ENCODE results near the gene KCNK5. TPM values are rescaled to one million over a fixed set of nuclear protein-coding genes. Genes with fewer than 3 reads are reported as not detected.
A peak's percentile ranks its signal among the peaks of the same experiment; 100 is the strongest.

KCNK5 gene
- total and polyA plus RNA-seq, 9 of the 15 experiments (the other 6 are each of a cell fraction or from before 2014, with no cell fraction given) = 1.5 to 45.8 (median 25.8) TPM

DNA sequence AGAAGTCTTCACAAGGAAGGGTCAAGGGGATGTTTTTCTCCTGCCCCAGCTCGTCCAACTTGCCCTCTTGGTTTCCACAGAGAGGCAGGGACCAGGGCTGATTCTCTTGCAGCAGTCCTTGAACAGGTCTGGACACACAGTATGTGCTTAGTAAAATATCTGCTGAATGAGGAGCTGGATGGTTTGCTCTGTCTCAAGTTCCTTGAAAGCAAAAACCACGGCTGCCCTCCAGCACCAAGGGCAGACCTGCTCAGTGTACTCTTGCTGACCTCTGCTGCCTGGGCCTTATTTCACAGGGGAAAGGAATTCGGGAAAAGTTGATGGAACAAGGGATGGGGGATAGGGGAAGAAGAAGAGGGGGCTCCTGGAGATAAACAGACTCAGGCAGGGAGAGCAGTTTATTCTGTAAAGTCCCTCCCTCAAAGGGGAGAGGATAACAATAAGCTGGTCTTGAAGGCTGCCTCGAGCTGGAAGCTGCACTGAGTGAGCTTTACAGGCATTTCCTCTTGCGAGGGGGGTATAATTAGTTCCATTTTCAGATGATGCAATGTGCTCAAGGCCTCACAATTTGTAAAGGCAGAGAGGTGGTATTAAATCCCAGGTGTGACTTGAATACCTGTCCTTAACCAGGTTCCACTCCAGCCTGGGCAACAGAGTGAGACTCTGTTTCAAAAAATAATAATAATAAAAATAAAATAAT, 10.3 kb downstream of the KCNK5 start (continued):
- TF ChIP-seq, protein P1, sequence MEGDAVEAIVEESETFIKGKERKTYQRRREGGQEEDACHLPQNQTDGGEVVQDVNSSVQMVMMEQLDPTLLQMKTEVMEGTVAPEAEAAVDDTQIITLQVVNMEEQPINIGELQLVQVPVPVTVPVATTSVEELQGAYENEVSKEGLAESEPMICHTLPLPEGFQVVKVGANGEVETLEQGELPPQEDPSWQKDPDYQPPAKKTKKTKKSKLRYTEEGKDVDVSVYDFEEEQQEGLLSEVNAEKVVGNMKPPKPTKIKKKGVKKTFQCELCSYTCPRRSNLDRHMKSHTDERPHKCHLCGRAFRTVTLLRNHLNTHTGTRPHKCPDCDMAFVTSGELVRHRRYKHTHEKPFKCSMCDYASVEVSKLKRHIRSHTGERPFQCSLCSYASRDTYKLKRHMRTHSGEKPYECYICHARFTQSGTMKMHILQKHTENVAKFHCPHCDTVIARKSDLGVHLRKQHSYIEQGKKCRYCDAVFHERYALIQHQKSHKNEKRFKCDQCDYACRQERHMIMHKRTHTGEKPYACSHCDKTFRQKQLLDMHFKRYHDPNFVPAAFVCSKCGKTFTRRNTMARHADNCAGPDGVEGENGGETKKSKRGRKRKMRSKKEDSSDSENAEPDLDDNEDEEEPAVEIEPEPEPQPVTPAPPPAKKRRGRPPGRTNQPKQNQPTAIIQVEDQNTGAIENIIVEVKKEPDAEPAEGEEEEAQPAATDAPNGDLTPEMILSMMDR (IDR thresholded peaks at IDR 0.05 in 2 of 3, conservative IDR thresholded peaks at IDR 0.05 in 1 of 3; ENCODE audit: insufficient read depth in 2 of 3, low read depth in 1 of 3, low read length in 3 of 3) = peak in 1 of 3 experiments; percentile 22; a peak in 1 of 6 replicates
- TF ChIP-seq PURB (CRISPR knock-in tag; IDR thresholded peaks at IDR 0.05; ENCODE audit: low read depth) (no peak), MEF2D (tag; conservative IDR thresholded peaks at IDR 0.05; ENCODE audit: low read depth) (no peak)

DNA sequence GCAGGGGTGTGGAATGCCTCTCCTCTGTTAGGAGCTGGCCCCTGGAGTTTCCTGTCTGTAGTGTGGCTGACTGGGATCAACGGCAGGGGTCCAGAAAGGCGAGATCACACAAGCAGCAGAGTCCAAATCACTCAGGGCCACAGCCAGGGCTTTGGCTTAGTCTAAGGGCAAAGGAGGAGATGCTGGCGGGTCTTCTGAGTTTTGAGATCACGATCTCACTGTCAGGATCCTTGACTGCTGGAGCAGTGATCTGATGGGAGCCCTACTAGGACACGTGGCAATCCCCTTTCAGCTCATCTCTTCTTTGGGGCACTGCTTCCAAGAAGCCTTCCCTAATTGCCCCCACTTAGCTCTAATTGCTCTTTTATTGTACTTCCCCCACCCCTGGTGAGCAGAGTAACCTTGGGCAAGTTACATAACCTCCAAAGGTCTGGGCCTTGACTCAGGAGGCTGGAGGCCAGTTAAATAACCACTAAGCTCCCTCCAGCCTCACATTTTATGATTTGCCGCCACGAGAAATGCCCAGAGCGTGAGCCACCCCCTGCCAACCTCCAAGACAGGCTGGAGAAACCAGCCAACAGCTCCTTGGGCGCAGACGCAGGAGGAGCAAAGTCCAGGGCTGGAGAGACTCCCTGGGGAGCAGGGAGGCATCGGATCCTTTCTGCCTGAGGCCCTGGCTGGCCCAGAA, 12.0 kb downstream of the KCNK5 start:
- peaks cover 100% of the 10 kb centered on the region for H3K79me2 ChIP-seq (ENCODE audit: control insufficient read depth, insufficient read depth, low read length)
- H3K27ac ChIP-seq (ENCODE audit: extremely low read depth, low read depth, low read length) = peak overlapping the region; percentile 25; the same call in 2 of the 3 replicates
- H4K20me1 ChIP-seq (replicated peaks; ENCODE audit: control insufficient read depth, insufficient read depth, low read length) = peaks cover 40% of the 10 kb centered on the region; the same call in 1 of the 2 replicates
- TF ChIP-seq HDAC3 (IDR thresholded peaks at IDR 0.05; ENCODE audit: borderline replicate concordance, partially characterized antibody) (no peak), ZNF740 (CRISPR knock-in tag; IDR thresholded peaks at IDR 0.05) (no peak), ZNF740 (tag; IDR thresholded peaks at IDR 0.05) (no peak), ZNF12 (CRISPR knock-in tag; IDR thresholded peaks at IDR 0.05) (no peak), PHB2 (IDR thresholded peaks at IDR 0.05; ENCODE audit: low read depth) (no peak), POU5F1 (IDR thresholded peaks at IDR 0.05; ENCODE audit: borderline replicate concordance, low read depth, low read length, partially characterized antibody) (no peak), EHMT2 (IDR thresholded peaks at IDR 0.05) (no peak), SMAD1 (IDR thresholded peaks at IDR 0.05; ENCODE audit: low read depth, low read length, partially characterized antibody) (no peak), ZNF354B (CRISPR knock-in tag; IDR thresholded peaks at IDR 0.05) (no peak), SMARCB1 (IDR thresholded peaks at IDR 0.05; ENCODE audit: insufficient read length, low read depth) (no peak), BRF1 (IDR thresholded peaks at IDR 0.05; ENCODE audit: borderline replicate concordance, extremely low read depth, insufficient read length) (no peak)
- TF ChIP-seq, protein P2, sequence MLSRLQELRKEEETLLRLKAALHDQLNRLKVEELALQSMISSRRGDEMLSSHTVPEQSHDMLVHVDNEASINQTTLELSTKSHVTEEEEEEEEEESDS (CRISPR knock-in tag; IDR thresholded peaks at IDR 0.05) = no peak

More for the DNA sequence above, 12.0 kb downstream of the KCNK5 start:
- Histone ChIP-seq H3K4me3 (no peak overlapping the region), H3K36me3 (ENCODE audit: control insufficient read depth, insufficient read depth, low read length) (peaks cover 91% of the 10 kb centered on the region), H3K4me2 (ENCODE audit: insufficient read depth, low read length) (no peak overlapping the region), H3K9ac (ENCODE audit: insufficient read depth in 1 of 2, low read depth in 2 of 2, low read length in 2 of 2) (peak overlapping the region in 1 of 2 experiments; percentile 72; a peak in 1 of 4 replicates), H3K9me3 (replicated peaks; ENCODE audit: control insufficient read depth, insufficient read depth, low read depth, low read length) (no peaks in the 10 kb centered on the region; the same call in 1 of the 2 replicates), H3K9me1 (ENCODE audit: control insufficient read depth, insufficient read depth, low read length) (peaks cover 18% of the 10 kb centered on the region), H3K4me1 (replicated peaks in 1 of 2; ENCODE audit: control insufficient read depth in 2 of 2, insufficient read depth in 2 of 2, low read length in 2 of 2) (peaks cover 52 to 54% of the 10 kb centered on the region in 2 experiments), H2AFZ (ENCODE audit: low read depth, low read length) (no peak overlapping the region), H3K27me3 (ENCODE audit: control insufficient read depth in 2 of 2, insufficient read depth in 2 of 2, low read length in 2 of 2) (no peaks in the 10 kb centered on the region)
- intact Hi-C loops (cut with micrococcal nuclease) (no loop called here), in situ Hi-C loops (cut with MboI) (no loop called here)
- CTCF ChIA-PET (ENCODE audit: low intra/inter-chr PET ratio) = no interaction called here
- ATAC-seq (no peak), FAIRE-seq (no peak), DNase-seq (ENCODE audit: extremely low read depth in 1 of 4, low spot score in 3 of 4) (no peak)
- 72% methylated on average over 11 of the region's 11 CpGs for WGBS (ENCODE audit: insufficient coverage, low coverage, missing lambda C conversion rate)
- no TSS peak for BruUV-seq (replicated peaks)
- POLR2A ChIA-PET = interaction anchor here (0.6 to 4.9 kb wide), 7 partner anchors 8 to 1603 kb away, joined by 3 to 33 read pairs (median 6); partner anchors contain the start of gene KCNK5
